Posterior vena cava (tissue), 2 donors: ENCODE measurements around the gene PRPF8. TPM values are rescaled to one million over a fixed set of nuclear protein-coding genes. Genes with fewer than 3 reads are reported as not detected.
"Not testable (repeated sequence)": the region's sequence is repeated elsewhere in the genome, so short reads cannot be mapped to it uniquely, and the experiment has no call there.

Experiments used
- DNase-seq: peaks from one replicate; pipeline ENCODE4 v3.0.0-alpha.2; 2020; ENCODE audit warnings: low spot score
- intact Hi-C, 2 donors: fragments of 100-400 bp; cut with DNase I; formaldehyde crosslinking; loops; one replicate each; pipeline versions ENCODE4 v1.14.1 to v1.14.2; 2022 to 2023
- long read RNA-seq, 2 donors: library from polyadenylated mRNA; unstranded; transcript quantifications; one replicate each; pipeline ENCODE4 v2.0.0, GENCODE V29; 2020 to 2021
- total RNA-seq, 2 donors: library from RNA; stranded (reverse); fragmentation: NEBNext Ultra II Directional; extraction: Animal tissue kit (Norgen Biotek cat#: 25700); gene quantifications; one replicate each; pipeline ENCODE4 v1.2.1, GENCODE V29; 2021
- donor health status: DM: yes; HTN: yes; CAD: no.
- donor health status: DM: yes; HTN: yes; CAD: no.

Gene PRPF8
- 100 to 1,000 TPM; 173 to 190 TPM for total RNA-seq
- long read RNA-seq, donor 1, partial matches to known transcripts: 33 of 35 reads
- long read RNA-seq, donor 1, other reads (novel, unspliced or antisense): 2 of 35 reads
- long read RNA-seq, donor 2, partial matches to known transcripts: 31 of 34 reads
- long read RNA-seq, donor 2, other reads (novel, unspliced or antisense): 3 of 34 reads

DNA sequence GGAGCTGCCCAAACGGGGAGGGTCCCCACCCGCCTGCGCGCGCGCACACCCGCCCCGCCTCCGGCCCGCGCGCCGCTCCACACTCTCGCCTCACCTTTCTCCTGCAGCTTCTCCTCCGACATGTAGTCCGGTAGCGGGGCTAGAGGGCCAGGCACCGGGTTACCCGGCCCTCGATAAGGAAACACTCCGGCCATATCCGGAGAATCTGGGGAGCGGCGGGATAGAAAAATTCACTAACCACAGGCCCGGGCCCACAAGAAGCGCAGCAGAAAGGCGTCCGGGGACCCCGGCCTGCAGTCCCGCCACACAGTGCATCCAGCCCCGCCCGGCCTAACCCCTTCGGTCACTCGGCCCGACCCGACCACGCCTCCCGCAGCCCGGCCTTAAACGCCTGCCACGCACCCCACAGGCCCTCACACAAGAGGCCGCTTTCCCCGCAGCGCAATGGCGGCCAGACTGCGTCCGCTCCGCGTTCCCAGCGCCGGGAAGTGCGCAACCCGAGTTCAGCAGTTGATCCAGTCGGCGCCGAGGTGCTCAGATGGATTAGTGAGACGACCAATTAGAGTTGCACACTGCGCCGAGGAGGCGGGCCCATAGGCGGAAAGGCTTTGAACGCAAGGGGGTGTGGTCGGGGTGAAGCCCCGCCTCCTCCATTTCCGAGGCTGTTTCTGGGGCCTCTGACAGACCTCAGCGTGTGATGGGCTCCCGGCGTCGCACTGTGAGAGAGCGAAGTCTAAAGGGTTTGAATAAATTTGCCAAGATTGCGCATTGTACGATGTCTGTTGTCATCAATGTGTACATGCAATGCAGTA lies at the start of gene PRPF8:
TSS of gene PRPF8 (minus strand) at position 490 of the 812 bp plus-strand sequence. CDS start at position 194, 296 bp downstream.
- peak; percentile 99 for DNase-seq
- intact Hi-C loops: no loop called here

DNA sequence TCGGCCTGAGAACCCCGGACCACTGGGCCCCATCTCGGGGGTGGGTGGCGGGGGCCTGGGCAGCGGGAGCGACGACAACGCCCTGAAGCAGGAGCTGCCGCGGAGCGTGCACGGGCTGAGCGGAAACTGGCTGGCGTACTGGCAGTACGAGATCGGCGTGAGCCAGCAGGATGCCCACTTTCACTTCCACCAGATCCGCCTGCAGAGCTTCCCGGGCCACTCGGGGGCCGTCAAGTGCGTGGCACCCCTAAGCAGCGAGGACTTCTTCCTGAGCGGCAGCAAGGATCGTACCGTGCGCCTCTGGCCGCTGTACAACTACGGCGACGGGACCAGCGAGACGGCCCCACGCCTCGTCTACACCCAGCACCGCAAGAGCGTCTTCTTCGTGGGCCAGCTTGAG lies 49.1 kb upstream of the PRPF8 start:
- intact Hi-C loops: no loop called here
- DNase-seq: no peak

GRCh38 chr17:1732833-1733321 lies 48.2 kb upstream of the PRPF8 start:
- intact Hi-C loops: no loop called here
- no peak for DNase-seq

GRCh38 chr17:1732241-1732832 lies 47.7 kb upstream of the PRPF8 start:
- intact Hi-C loops: no loop called here
- DNase-seq: no peak

GRCh38 chr17:1731194-1731506 lies 46.5 kb upstream of the PRPF8 start:
- DNase-seq: peak; percentile 83
- intact Hi-C loops: no loop called here

- DNase-seq: peak; percentile 96
- intact Hi-C loops: no loop called here
These were observed 45.9 kb upstream of the PRPF8 start for GRCh38 chr17:1730326-1731193.

DNA sequence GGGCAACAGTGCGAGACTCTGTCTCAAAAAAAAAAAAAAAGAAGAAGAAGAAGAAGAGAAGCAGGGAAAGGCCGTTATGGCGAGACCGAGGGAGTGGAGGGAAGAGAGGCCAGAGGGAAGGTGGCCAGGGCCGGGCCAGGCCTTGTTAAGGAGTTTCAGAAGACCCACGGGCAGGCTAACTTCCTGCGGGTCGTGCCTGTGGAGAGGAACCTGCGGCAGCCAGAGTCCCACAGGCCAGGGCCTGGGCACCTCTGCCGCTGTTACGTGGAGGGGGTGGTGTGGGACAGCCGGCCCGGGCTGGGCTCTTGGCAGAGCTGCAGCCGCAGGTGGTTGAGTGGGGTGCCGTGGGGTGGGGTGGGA lies 45.3 kb upstream of the PRPF8 start:
- intact Hi-C loops: loop anchor here (5.0 to 10.0 kb wide), 2 partner anchors 52 to 135 kb away; no protein-coding TSS in a partner anchor

DNA sequence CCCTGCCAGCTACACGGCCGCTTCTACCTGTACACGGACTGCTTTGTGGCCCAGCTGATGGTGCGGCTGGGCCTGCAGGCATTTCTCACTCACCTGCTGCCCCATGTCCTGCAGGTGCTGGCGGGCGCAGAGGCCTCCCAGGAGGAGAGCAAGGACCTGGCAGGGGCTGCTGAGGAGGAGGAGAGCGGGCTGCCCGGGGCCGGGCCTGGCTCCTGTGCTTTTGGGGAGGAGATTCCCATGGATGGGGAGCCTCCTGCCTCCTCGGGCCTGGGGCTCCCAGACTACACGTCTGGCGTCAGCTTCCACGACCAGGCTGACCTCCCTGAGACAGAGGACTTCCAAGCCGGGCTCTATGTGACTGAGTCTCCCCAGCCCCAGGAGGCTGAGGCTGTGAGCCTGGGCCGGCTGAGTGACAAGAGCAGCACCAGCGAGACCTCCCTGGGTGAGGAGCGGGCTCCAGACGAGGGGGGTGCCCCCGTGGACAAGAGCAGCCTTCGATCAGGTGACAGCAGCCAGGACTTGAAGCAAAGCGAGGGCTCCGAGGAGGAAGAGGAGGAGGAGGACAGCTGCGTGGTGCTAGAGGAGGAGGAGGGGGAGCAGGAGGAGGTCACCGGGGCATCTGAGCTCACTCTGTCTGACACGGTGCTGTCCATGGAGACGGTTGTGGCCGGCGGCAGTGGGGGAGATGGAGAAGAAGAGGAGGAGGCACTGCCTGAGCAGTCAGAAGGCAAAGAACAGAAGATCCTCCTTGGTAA lies 43.4 kb upstream of the PRPF8 start:
- intact Hi-C loops: loop anchor here (5.0 to 10.0 kb wide), 2 partner anchors 54 to 137 kb away; no protein-coding TSS in a partner anchor
- peak; percentile 79 for DNase-seq

More for the DNA sequence above, 45.3 kb upstream of the PRPF8 start:
- DNase-seq: peak; percentile 76

GRCh38 chr17:1727258-1727789 lies 42.7 kb upstream of the PRPF8 start:
- DNase-seq: peak; percentile 80
- intact Hi-C loops: loop anchor here (5.0 to 10.0 kb wide), 2 partner anchors 55 to 137 kb away; no protein-coding TSS in a partner anchor

DNA sequence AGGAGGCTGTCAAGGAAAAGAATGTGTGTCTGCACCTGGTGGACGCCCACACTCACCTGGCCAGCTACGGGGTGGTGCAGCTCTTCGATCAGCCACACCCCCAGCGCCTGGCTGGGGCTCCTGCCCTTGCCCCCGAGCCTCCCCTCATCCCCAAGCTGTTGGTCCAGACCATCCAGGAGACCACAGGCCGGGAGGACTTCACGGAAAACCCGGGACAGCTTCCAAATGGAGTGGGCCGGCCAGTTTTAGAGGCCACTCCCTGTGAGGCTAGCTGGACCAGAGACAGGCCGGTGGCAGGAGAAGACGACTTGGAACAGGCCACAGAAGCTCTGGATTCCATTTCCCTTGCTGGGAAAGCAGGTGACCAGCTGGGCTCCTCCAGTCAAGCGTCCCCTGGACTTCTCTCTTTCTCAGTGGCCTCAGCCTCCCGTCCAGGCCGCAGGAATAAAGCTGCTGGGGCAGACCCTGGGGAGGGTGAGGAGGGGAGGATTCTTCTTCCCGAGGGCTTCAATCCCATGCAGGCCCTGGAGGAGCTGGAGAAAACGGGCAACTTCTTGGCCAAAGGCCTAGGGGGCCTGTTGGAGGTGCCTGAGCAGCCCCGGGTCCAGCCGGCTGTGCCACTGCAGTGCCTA lies 42.1 kb upstream of the PRPF8 start:
- intact Hi-C loops: loop anchor here (5.0 to 10.0 kb wide), 2 partner anchors 56 to 138 kb away; no protein-coding TSS in a partner anchor
- peak; percentile 78 for DNase-seq

DNA sequence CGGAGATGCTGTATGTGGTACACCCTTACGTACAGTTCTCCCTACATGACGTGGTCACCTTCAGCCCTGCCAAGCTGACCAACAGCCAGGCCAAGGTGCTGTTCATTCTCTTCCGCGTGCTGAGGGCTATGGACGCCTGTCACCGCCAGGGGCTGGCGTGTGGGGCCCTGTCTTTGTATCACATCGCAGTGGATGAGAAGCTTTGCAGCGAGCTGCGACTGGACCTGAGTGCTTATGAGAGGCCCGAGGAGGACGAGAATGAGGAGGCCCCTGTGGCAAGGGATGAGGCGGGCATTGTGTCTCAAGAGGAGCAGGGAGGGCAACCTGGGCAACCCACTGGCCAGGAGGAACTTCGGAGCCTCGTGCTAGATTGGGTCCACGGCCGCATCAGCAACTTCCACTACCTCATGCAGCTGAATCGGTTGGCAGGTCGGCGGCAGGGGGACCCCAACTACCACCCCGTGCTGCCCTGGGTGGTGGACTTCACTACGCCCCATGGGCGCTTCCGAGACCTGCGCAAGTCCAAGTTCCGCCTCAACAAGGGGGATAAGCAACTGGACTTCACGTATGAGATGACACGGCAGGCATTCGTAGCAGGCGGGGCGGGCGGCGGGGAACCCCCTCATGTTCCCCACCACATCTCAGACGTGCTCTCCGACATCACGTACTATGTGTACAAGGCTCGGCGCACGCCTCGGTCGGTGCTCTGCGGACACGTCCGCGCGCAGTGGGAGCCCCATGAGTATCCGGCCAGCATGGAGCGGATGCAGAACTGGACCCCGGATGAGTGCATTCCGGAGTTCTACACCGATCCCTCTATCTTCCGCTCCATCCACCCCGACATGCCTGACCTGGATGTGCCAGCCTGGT lies 41.2 kb upstream of the PRPF8 start:
- DNase-seq: peak; percentile 78
- intact Hi-C loops: loop anchor here (2.0 to 10.0 kb wide), 3 partner anchors 37 to 139 kb away; partner anchors contain the start of gene SERPINF1 (in 1 of the 2)

GRCh38 chr17:1724869-1725641 lies 40.4 kb upstream of the PRPF8 start:
- DNase-seq: peak; percentile 82
- intact Hi-C loops: loop anchor here (2.0 to 10.0 kb wide), 3 partner anchors 38 to 140 kb away; partner anchors contain the start of gene SERPINF1 (in 1 of the 2)

DNA sequence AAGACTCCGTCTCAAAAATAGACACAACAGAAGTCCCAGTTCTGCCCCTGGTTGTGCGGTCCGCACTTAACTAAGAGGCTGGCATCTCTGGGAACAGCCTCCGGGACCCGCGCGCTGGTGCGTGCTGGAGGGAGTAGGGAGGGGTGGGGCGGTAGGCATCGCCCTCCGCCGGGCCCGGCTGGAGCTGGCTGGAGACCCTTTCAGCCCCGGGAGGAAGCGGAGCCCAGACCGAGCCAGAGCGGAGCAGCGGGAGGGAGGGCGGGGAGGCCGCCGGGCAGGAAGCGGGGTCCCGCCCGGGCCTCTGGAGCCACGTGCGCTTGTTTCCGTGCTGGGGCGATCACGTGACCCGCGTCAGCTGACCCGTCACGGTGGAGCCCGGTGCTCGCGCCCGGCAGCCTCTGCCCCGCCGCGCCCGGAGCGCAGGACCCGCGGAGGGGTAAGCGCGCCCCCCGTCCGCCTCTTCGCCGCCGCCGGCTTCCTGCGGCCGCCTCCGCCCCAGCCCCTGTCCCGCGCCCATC lies 39.7 kb upstream of the PRPF8 start, which contains the start of gene WDR81:
TSS of gene WDR81 (plus strand) at position 354 of the 518 bp plus-strand sequence. CDS start 256 bp downstream, outside the sequence.
- intact Hi-C loops: loop anchor here in 1 of 2 donors (2.0 to 10.0 kb wide), 2 partner anchors 38 to 140 kb away; partner anchors contain the start of gene SERPINF1
- DNase-seq: peak; percentile 98

DNA sequence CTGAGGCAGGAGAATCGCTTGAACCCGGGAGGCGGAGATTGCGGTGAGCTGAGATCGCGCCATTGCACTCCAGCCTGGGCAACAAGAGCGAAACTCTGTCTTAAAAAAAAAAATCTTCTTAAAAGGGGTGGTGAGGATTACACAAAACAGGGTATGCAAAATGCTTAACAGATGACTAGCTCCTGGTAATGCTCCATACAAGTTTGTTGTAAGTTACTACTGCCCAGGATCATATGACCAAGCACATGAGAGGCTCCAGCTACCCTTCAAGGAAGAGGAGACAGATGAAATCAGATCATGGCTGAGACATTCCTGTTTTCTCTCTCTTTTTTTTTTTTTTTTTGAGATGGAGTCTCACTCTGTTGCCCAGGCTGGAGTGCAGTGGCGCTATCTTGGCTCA lies 37.4 kb upstream of the PRPF8 start:
- not testable (repeated sequence) for DNase-seq
- intact Hi-C loops: loop anchor here in 1 of 2 donors (10.0 kb wide), 1 partner anchor 143 kb away; no protein-coding TSS in a partner anchor

GRCh38 chr17:1720856-1721386 lies 36.3 kb upstream of the PRPF8 start:
- peak; percentile 85 for DNase-seq

More at GRCh38 chr17:1720856-1721386, 36.3 kb upstream of the PRPF8 start:
- intact Hi-C loops: loop anchor here in 1 of 2 donors (2.0 to 10.0 kb wide), 2 partner anchors 64 to 144 kb away; no protein-coding TSS in a partner anchor
